K562 (cell line): ENCODE data around the gene ZNF358. TPM values are rescaled to one million over a fixed set of nuclear protein-coding genes. Genes with fewer than 3 reads are reported as not detected.

Source experiments
- CBX5 ChIP-seq: IDR thresholded peaks from 2 replicates; pipeline ENCODE4 v1.6.1; 2014; ENCODE audit warnings: low read depth, borderline replicate concordance
- EHMT2 ChIP-seq: fragments of 450-650 bp; IDR thresholded peaks from 2 replicates; pipeline ENCODE4 v1.6.1; 2018; ENCODE audit warnings: antibody characterized with exemption
- FOXJ2 ChIP-seq: fragments of 200-800 bp; sonication (Bioruptor generic); IDR thresholded peaks from 2 replicates; pipeline ENCODE4 v1.6.1; 2016; ENCODE audit warnings: missing genetic modification characterization, missing compliant biosample characterization
- FOXK1 ChIP-seq: sonication (generic); formaldehyde crosslinking; IDR thresholded peaks from 2 replicates; pipeline ENCODE4 v1.8.0; 2022; ENCODE audit warnings: missing genetic modification reagents, mild to moderate bottlenecking, borderline replicate concordance
- HDAC2 ChIP-seq: fragments of 450-650 bp; IDR thresholded peaks from 2 replicates; pipeline ENCODE4 v1.6.1; 2016; ENCODE audit warnings: mild to moderate bottlenecking
- LARP7 ChIP-seq: fragments of 450-650 bp; IDR thresholded peaks from 2 replicates; pipeline ENCODE4 v1.6.1; 2016
- MED1 ChIP-seq: sonication (generic); formaldehyde crosslinking; IDR thresholded peaks from 2 replicates; pipeline ENCODE4 v1.8.1; 2023; ENCODE audit warnings: missing genetic modification reagents, borderline replicate concordance
- SREBF1 ChIP-seq: fragments of 150-350 bp; IDR thresholded peaks from 2 replicates; pipeline ENCODE4 v1.6.1; 2014; ENCODE audit warnings: antibody characterized with exemption, low read depth, low read length, borderline replicate concordance
- TCF3 ChIP-seq: sonication (generic); formaldehyde crosslinking; IDR thresholded peaks from 2 replicates; pipeline ENCODE4 v1.4.0; 2020; ENCODE audit warnings: mild to moderate bottlenecking, missing genetic modification reagents
- TRIM24 ChIP-seq, 2 experiments: fragments of 450-650 bp; IDR thresholded peaks; 2 replicates each; pipeline ENCODE4 v1.6.1; 2016
- ZNF253 ChIP-seq: fragments of 250-450 bp; sonication (Bioruptor Pico); conservative IDR thresholded peaks from 2 replicates; pipeline ENCODE4 v1.6.1; 2021; ENCODE audit warnings: mild to moderate bottlenecking
- polyA plus RNA-seq, 8 experiments: library from polyadenylated mRNA; depleted of rRNA in 4 of 8; stranded (reverse) in 5 of 8; unstranded in 3 of 8; fragments of >200 nt; fragmentation: Nextera tagmentation in 2 of 8; fragmentation: Illumina TruSeq in 1 of 8; extraction: Ambion mirVana in 2 of 8; extraction: Trizol in 1 of 8; gene quantifications; 2 replicates each; pipeline versions ENCODE4 v1.2.1 to v1.2.3, GENCODE V29; 2011 to 2014; ENCODE audit warnings: inconsistent platforms in 1 of 8, missing spikeins in 1 of 8
- total RNA-seq, 7 experiments: library from RNA; depleted of rRNA in 6 of 7; stranded (reverse); fragments of >200 nt in 6 of 7; fragmentation: Illumina TruSeq in 2 of 7; extraction: Trizol in 2 of 7; gene quantifications; 2 replicates each; pipeline versions ENCODE4 v1.2.1 to v1.2.3, GENCODE V29; 2011 to 2021; ENCODE audit warnings: low replicate concordance in 1 of 7
- TF ChIP-seq, protein P1 (sequence below): sonication (generic); formaldehyde crosslinking; IDR thresholded peaks from 2 replicates; pipeline ENCODE4 v1.4.0; 2020; ENCODE audit warnings: mild to moderate bottlenecking, missing genetic modification reagents
- TF ChIP-seq, protein P2 (sequence below): sonication (generic); formaldehyde crosslinking; IDR thresholded peaks from 2 replicates; pipeline ENCODE4 v1.8.0; 2022; ENCODE audit warnings: mild to moderate bottlenecking, missing genetic modification reagents
- TF ChIP-seq, protein P3 (sequence below): fragments of 450-650 bp; IDR thresholded peaks from 2 replicates; pipeline ENCODE4 v1.6.1; 2016; ENCODE audit warnings: mild to moderate bottlenecking
- TF ChIP-seq, protein P4 (sequence below): fragments of 450-650 bp; IDR thresholded peaks from 2 replicates; pipeline ENCODE4 v1.6.1; 2014; ENCODE audit warnings: low read depth, mild to moderate bottlenecking, moderate library complexity, borderline replicate concordance
- TF ChIP-seq, protein P5 (sequence below): sonication (generic); formaldehyde crosslinking; IDR thresholded peaks from 2 replicates; pipeline ENCODE4 v1.8.0; 2022; ENCODE audit warnings: missing genetic modification reagents, mild to moderate bottlenecking, moderate library complexity, borderline replicate concordance
- TF ChIP-seq, protein P6 (sequence below): fragments of 250-450 bp; sonication (Bioruptor Pico); IDR thresholded peaks from 2 replicates; pipeline ENCODE4 v1.5.0; 2021

ZNF358 gene
- total and polyA plus RNA-seq, 9 of the 15 experiments (the other 6 are each of a cell fraction or from before 2014, with no cell fraction given), result 0.04 to 17.2 (median 4.9) TPM

DNA sequence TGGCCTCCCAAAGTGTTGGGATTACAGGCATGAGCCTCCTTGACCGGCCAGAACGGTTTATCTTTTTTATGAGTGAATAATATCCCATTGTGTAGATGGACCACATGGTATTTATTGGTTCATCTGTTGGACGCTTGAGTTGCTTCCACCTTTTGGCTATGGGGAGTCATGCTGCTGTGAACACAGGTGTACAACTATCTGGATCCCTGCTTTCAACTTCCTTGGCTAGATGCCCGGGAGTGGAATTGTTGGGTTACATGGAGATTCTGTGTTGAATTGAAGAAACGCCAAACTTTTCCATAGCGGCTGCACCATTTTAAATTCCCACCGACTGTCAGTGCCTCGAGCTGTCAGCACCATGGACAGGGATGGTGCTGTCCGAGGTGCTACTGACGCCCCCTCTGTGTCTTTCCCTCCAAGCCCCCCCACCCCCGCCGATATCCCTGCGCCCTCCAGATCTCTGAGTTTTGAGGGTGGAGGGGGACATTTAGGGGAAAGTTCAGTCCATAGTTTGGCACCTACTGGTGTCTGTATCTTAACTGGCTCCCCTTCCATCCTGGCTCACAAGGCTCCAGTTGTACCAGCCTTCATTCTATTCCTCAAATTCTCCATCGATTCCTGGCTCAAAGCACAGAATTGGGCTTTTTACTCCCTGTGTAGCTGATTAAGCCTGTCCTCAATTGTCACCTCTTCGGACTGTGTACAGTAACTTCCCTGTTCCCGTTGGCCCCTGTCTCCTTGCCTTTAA, 46.9 kb downstream of the ZNF358 start (continued):
- peak; percentile 90 for TF ChIP-seq HDAC2
- TF ChIP-seq, protein P1, sequence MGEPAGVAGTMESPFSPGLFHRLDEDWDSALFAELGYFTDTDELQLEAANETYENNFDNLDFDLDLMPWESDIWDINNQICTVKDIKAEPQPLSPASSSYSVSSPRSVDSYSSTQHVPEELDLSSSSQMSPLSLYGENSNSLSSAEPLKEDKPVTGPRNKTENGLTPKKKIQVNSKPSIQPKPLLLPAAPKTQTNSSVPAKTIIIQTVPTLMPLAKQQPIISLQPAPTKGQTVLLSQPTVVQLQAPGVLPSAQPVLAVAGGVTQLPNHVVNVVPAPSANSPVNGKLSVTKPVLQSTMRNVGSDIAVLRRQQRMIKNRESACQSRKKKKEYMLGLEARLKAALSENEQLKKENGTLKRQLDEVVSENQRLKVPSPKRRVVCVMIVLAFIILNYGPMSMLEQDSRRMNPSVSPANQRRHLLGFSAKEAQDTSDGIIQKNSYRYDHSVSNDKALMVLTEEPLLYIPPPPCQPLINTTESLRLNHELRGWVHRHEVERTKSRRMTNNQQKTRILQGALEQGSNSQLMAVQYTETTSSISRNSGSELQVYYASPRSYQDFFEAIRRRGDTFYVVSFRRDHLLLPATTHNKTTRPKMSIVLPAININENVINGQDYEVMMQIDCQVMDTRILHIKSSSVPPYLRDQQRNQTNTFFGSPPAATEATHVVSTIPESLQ, result peak; percentile 100
- TF ChIP-seq, protein P2, sequence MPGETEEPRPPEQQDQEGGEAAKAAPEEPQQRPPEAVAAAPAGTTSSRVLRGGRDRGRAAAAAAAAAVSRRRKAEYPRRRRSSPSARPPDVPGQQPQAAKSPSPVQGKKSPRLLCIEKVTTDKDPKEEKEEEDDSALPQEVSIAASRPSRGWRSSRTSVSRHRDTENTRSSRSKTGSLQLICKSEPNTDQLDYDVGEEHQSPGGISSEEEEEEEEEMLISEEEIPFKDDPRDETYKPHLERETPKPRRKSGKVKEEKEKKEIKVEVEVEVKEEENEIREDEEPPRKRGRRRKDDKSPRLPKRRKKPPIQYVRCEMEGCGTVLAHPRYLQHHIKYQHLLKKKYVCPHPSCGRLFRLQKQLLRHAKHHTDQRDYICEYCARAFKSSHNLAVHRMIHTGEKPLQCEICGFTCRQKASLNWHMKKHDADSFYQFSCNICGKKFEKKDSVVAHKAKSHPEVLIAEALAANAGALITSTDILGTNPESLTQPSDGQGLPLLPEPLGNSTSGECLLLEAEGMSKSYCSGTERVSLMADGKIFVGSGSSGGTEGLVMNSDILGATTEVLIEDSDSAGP (CRISPR knock-in tag), result peak; percentile 65; the same call in 1 of the 2 replicates
- peak; percentile 97; the same call in 1 of the 2 replicates for TF ChIP-seq MED1 (CRISPR knock-in tag)
- TF ChIP-seq FOXK1 (CRISPR knock-in tag), result peak; percentile 99
- no peak for TF ChIP-seq LARP7
- TF ChIP-seq, protein P3, sequence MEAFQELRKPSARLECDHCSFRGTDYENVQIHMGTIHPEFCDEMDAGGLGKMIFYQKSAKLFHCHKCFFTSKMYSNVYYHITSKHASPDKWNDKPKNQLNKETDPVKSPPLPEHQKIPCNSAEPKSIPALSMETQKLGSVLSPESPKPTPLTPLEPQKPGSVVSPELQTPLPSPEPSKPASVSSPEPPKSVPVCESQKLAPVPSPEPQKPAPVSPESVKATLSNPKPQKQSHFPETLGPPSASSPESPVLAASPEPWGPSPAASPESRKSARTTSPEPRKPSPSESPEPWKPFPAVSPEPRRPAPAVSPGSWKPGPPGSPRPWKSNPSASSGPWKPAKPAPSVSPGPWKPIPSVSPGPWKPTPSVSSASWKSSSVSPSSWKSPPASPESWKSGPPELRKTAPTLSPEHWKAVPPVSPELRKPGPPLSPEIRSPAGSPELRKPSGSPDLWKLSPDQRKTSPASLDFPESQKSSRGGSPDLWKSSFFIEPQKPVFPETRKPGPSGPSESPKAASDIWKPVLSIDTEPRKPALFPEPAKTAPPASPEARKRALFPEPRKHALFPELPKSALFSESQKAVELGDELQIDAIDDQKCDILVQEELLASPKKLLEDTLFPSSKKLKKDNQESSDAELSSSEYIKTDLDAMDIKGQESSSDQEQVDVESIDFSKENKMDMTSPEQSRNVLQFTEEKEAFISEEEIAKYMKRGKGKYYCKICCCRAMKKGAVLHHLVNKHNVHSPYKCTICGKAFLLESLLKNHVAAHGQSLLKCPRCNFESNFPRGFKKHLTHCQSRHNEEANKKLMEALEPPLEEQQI, result peak; percentile 88
- peak; percentile 44; the same call in 1 of the 2 replicates for TF ChIP-seq TCF3 (CRISPR knock-in tag)
- TF ChIP-seq CBX5, result no peak
- TF ChIP-seq SREBF1, result peak; percentile 92; the same call in 1 of the 2 replicates
- no peak for TF ChIP-seq FOXJ2
- TF ChIP-seq ZNF253, result no peak
- TF ChIP-seq, protein P4, sequence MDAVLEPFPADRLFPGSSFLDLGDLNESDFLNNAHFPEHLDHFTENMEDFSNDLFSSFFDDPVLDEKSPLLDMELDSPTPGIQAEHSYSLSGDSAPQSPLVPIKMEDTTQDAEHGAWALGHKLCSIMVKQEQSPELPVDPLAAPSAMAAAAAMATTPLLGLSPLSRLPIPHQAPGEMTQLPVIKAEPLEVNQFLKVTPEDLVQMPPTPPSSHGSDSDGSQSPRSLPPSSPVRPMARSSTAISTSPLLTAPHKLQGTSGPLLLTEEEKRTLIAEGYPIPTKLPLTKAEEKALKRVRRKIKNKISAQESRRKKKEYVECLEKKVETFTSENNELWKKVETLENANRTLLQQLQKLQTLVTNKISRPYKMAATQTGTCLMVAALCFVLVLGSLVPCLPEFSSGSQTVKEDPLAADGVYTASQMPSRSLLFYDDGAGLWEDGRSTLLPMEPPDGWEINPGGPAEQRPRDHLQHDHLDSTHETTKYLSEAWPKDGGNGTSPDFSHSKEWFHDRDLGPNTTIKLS, result no peak
- no peak for TF ChIP-seq TRIM24 (IDR thresholded peaks at IDR 0.05)
- TF ChIP-seq EHMT2, result peak; percentile 100
- TF ChIP-seq, protein P5, sequence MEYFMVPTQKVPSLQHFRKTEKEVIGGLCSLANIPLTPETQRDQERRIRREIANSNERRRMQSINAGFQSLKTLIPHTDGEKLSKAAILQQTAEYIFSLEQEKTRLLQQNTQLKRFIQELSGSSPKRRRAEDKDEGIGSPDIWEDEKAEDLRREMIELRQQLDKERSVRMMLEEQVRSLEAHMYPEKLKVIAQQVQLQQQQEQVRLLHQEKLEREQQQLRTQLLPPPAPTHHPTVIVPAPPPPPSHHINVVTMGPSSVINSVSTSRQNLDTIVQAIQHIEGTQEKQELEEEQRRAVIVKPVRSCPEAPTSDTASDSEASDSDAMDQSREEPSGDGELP (CRISPR knock-in tag), result peak; percentile 91
- TF ChIP-seq, protein P6, sequence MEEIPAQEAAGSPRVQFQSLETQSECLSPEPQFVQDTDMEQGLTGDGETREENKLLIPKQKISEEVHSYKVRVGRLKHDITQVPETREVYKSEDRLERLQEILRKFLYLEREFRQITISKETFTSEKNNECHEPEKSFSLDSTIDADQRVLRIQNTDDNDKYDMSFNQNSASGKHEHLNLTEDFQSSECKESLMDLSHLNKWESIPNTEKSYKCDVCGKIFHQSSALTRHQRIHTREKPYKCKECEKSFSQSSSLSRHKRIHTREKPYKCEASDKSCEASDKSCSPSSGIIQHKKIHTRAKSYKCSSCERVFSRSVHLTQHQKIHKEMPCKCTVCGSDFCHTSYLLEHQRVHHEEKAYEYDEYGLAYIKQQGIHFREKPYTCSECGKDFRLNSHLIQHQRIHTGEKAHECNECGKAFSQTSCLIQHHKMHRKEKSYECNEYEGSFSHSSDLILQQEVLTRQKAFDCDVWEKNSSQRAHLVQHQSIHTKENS (CRISPR knock-in tag), result no peak
